Small intestine (tissue), 7 donors: Measurements from ENCODE around the gene DAZL. TPM values are rescaled to one million over a fixed set of nuclear protein-coding genes. Genes with fewer than 3 reads are reported as not detected.
"Not testable (repeated sequence)": the region's sequence is repeated elsewhere in the genome, so short reads cannot be mapped to it uniquely, and the experiment has no call there.

ENCODE experiments used
- DNase-seq, 2 donors: peaks; one replicate each; pipeline versions ENCODE4 v3.0.0 to v3.0.0-alpha.2; 2013
- FAIRE-seq: peaks from 2 replicates; lab custom pipeline; 2012; peaks lifted over from hg19 to GRCh38; lab: Jason Lieb, UNC
- H3K27ac ChIP-seq, 3 donors: one replicate each; pipeline ENCODE4 v1.5.1; 2013; ENCODE audit warnings: low read length in 2 of 3, mild to moderate bottlenecking in 2 of 3, control low read depth in 1 of 3, inconsistent platforms in 1 of 3, low read depth in 1 of 3, moderate library complexity in 1 of 3
- H3K27me3 ChIP-seq, 3 donors: one replicate each; pipeline ENCODE4 v1.6.1; 2013; ENCODE audit warnings: low read length in 3 of 3, inconsistent platforms in 1 of 3; ENCODE audit not compliant: control insufficient read depth in 3 of 3, insufficient read depth in 3 of 3
- H3K36me3 ChIP-seq, 3 donors: one replicate each; pipeline ENCODE4 v1.6.1; 2013; ENCODE audit warnings: low read length in 3 of 3, inconsistent platforms in 1 of 3, low read depth in 1 of 3, mild to moderate bottlenecking in 1 of 3, moderate library complexity in 1 of 3; ENCODE audit not compliant: control insufficient read depth in 3 of 3, insufficient read depth in 2 of 3
- H3K4me1 ChIP-seq, 3 donors: one replicate each; pipeline ENCODE4 v1.6.1; 2013; ENCODE audit warnings: low read length in 2 of 3, inconsistent platforms in 1 of 3, low read depth in 1 of 3, mild to moderate bottlenecking in 1 of 3, moderate library complexity in 1 of 3; ENCODE audit not compliant: control insufficient read depth in 3 of 3, insufficient read depth in 2 of 3
- H3K4me3 ChIP-seq, 3 donors: one replicate each; pipeline ENCODE4 v1.5.1; 2013; ENCODE audit warnings: low read length in 3 of 3, control low read depth in 1 of 3, inconsistent platforms in 1 of 3, low read depth in 1 of 3, mild to moderate bottlenecking in 1 of 3, moderate library complexity in 1 of 3
- H3K9me3 ChIP-seq, 2 donors: one replicate each; pipeline ENCODE4 v1.6.1; 2013; ENCODE audit warnings: low read depth in 1 of 2, low read length in 1 of 2; ENCODE audit not compliant: control insufficient read depth in 2 of 2, insufficient read depth in 1 of 2
- WGBS, 3 donors: extraction: QIAGEN DNeasy Blood & Tissue Kit; methylation state at CpG; one replicate each; pipeline ENCODE4 v1.1.7; 2013; 5-methylcytosine and 5-hydroxymethylcytosine counted together
- polyA plus RNA-seq, 4 donors: library from polyadenylated mRNA; stranded (reverse) in 3 of 4; unstranded in 1 of 4; fragments of 200-250 nt in 3 of 4; fragments of 120-200 nt in 1 of 4; gene quantifications; one replicate each; pipeline versions ENCODE4 v1.2.1 to v1.2.3, GENCODE V29; 2013
- donor health status: healthy with polysubstance abuse.
- donor health status: control.
- donor health status: control.
- donor health status: Bipolar disorder and iron deficiency.
- donor health status: healthy.

The DAZL gene
- polyA plus RNA-seq, 4 donors: 0.01 TPM; not detected in 3

- not testable (repeated sequence) for DNase-seq, FAIRE-seq, H3K9me3 ChIP-seq, H3K4me3 ChIP-seq, H3K36me3 ChIP-seq, H3K27me3 ChIP-seq, H3K27ac ChIP-seq, H3K4me1 ChIP-seq
- 87 to 90% (median 90%) methylated on average over 3 of the region's 3 CpGs for WGBS, 3 donors
These were observed 11.9 kb upstream of the DAZL start for GRCh38 chr3:16617155-16617554.

GRCh38 chr3:16616083-16616482, 10.9 kb upstream of the DAZL start:
- H3K27ac ChIP-seq: no peak overlapping the region
- no peak for FAIRE-seq
- no peak overlapping the region for H3K4me3 ChIP-seq
- 66 to 86% (median 71%) methylated on average over 4 of the region's 4 CpGs for WGBS, 3 donors
- DNase-seq: no peak
- H3K27me3 ChIP-seq: no peaks in the 10 kb centered on the region
- H3K4me1 ChIP-seq: no peaks in the 10 kb centered on the region
- no peaks in the 10 kb centered on the region for H3K36me3 ChIP-seq
- peaks cover 0 to 9% of the 10 kb centered on the region in 2 donors for H3K9me3 ChIP-seq

- WGBS, 3 donors: 72 to 79% (median 75%) methylated on average over 6 of the region's 6 CpGs
- no peak for FAIRE-seq
- H3K4me3 ChIP-seq: no peak overlapping the region
- H3K27ac ChIP-seq: no peak overlapping the region
- DNase-seq: no peak
- no peaks in the 10 kb centered on the region for H3K4me1 ChIP-seq
- no peaks in the 10 kb centered on the region for H3K36me3 ChIP-seq
- peaks cover 0 to 9% of the 10 kb centered on the region in 2 donors for H3K9me3 ChIP-seq
- H3K27me3 ChIP-seq: no peaks in the 10 kb centered on the region
These were observed 9.1 kb upstream of the DAZL start for GRCh38 chr3:16614033-16615031.

DNA sequence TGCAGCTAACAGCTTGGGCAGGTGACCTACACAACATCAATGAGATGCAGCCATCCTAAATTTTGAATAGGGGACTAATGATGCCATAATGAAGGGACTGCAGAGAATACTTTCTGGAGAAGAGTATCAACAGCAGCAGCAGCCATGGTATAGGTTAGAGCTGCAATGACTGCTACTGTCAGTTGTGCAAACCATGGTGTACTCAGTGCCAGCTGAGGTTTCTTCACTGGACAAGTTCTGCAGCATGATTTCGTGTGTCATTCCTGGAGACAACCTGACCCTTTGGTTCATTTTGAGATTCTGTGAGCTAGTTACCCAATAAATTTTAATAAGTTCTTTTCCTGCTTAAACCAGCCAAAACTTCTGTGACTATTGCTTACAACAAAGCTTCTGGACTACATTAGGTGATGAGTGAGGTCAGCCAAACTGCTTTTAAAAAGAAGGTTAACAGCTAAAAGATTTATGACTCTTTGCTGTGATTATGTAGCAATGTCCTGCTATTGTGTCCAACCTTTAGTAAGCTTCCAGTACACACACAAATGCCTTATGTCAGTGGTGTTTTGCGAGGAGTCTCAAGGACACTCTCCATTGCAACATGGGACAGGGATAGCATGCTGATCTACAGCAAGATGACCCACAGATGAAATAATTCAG, 4.8 kb upstream of the DAZL start:
- Histone ChIP-seq H3K27me3 (no peaks in the 10 kb centered on the region), H3K9me3 (peaks cover 0 to 1% of the 10 kb centered on the region in 2 donors), H3K36me3 (no peaks in the 10 kb centered on the region), H3K4me3 (no peak overlapping the region), H3K4me1 (no peaks in the 10 kb centered on the region), H3K27ac (no peak overlapping the region)
- DNase-seq (no peak), FAIRE-seq (no peak)
- WGBS, 3 donors: 58 to 71% (median 61%) methylated on average over 2 of the region's 2 CpGs

GRCh38 chr3:16608816-16609215, 3.6 kb upstream of the DAZL start:
- peaks cover 0 to 1% of the 10 kb centered on the region in 2 donors for H3K9me3 ChIP-seq
- no peaks in the 10 kb centered on the region for H3K4me1 ChIP-seq
- 77 to 86% (median 86%) methylated on average over 2 of the region's 2 CpGs for WGBS, 3 donors
- H3K27ac ChIP-seq: no peak overlapping the region
- FAIRE-seq (no peak), DNase-seq (no peak)
- H3K36me3 ChIP-seq: no peaks in the 10 kb centered on the region
- no peaks in the 10 kb centered on the region for H3K27me3 ChIP-seq
- H3K4me3 ChIP-seq: no peak overlapping the region

GRCh38 chr3:16607718-16608117, 2.5 kb upstream of the DAZL start:
- Histone ChIP-seq H3K27ac (no peak overlapping the region), H3K27me3 (no peaks in the 10 kb centered on the region), H3K4me3 (no peak overlapping the region), H3K36me3 (no peaks in the 10 kb centered on the region), H3K9me3 (peaks cover 0 to 1% of the 10 kb centered on the region in 2 donors), H3K4me1 (no peaks in the 10 kb centered on the region)
- 33 to 65% (median 43%) methylated on average over 3 of the region's 3 CpGs for WGBS, 3 donors
- FAIRE-seq (no peak), DNase-seq (no peak)

DNA sequence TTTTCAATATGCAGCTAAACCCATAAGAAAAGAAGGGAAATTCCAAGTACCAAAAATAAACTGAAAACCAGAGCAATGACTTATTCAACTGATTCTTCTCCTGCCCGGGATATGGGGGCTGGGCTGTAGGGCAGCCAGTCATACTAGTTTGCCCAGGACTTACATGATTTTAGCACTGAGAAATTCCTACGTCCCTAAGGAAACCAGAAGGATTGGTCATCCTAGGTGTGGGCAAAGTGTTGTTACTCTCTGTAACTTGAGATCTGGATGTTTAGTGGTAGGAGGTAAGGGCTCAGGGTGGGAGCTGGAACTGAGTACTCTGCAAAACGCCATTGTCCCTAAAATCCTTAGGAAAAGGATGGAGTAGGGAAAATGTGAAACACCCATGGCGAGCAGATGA, 1.2 kb upstream of the DAZL start:
- 66 to 75% (median 71%) methylated on average over 4 of the region's 4 CpGs for WGBS, 3 donors
- no peak for FAIRE-seq
- DNase-seq: no peak
- H3K36me3 ChIP-seq: no peaks in the 10 kb centered on the region
- H3K4me1 ChIP-seq: no peaks in the 10 kb centered on the region
- H3K4me3 ChIP-seq: no peak overlapping the region
- H3K27ac ChIP-seq: no peak overlapping the region
- H3K9me3 ChIP-seq: peaks cover 0 to 1% of the 10 kb centered on the region in 2 donors
- no peaks in the 10 kb centered on the region for H3K27me3 ChIP-seq

GRCh38 chr3:16605966-16606365, 743 bp upstream of the DAZL start:
- Histone ChIP-seq H3K36me3 (no peaks in the 10 kb centered on the region), H3K4me3 (no peak overlapping the region), H3K4me1 (no peaks in the 10 kb centered on the region), H3K27me3 (no peaks in the 10 kb centered on the region), H3K27ac (no peak overlapping the region), H3K9me3 (peaks cover 0 to 1% of the 10 kb centered on the region in 2 donors)
- WGBS, 3 donors: 91 to 93% (median 93%) methylated on average over 8 of the region's 8 CpGs
- FAIRE-seq (no peak), DNase-seq (no peak)
